ENCODE measurements around the gene OR2Z1.

- TF ChIP-seq CTCF (IDR thresholded peaks at IDR 0.05): no peak
- TF ChIP-seq POLR2A (IDR thresholded peaks at IDR 0.05): no peak
Observed at GRCh38 chr19:8681345-8682029, 39.9 kb upstream of the OR2Z1 start.
